ENCODE data around the gene FXYD1.

DNA sequence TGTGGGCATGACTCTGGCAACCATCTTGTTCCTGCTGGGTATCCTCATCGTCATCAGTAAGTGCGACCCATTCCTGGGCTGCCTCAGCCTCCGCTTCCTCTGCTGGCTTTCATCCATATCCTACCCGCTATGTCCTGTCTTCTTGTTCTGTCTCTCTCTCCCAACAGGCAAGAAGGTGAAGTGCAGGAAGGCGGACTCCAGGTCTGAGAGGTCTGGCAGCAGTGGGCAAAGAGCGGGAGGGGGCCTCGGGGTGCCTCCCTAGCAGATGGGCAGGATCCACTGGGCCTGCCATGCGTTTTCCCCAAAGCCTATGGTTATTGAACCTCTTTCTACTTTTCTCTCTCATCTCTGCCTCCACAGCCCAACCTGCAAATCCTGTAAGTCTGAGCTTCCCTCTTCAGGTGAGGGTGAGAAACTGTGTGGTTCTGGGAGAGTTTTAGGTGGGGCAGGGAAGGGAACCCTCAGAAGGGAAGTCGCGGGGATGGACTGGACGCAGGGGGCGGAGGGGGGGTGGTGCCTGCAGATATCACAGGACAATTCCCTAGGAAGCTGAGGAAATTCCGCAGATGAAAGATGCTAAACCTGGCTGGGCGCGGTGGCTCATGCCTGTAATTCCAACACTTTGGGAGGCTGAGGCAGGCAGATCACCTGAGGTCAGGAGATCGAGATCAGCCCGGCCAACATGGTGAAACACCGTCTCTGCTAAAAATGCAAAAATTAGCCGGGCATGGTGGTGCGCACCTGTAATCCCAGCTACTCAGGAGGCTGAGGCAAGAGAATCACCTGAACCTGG lies 12.8 kb downstream of the FXYD1 start:
- TF ChIP-seq EZH2 (IDR thresholded peaks at IDR 0.05; ENCODE audit: borderline replicate concordance, low read depth, low read length, severe bottlenecking): no peak
- TF ChIP-seq, protein P1, sequence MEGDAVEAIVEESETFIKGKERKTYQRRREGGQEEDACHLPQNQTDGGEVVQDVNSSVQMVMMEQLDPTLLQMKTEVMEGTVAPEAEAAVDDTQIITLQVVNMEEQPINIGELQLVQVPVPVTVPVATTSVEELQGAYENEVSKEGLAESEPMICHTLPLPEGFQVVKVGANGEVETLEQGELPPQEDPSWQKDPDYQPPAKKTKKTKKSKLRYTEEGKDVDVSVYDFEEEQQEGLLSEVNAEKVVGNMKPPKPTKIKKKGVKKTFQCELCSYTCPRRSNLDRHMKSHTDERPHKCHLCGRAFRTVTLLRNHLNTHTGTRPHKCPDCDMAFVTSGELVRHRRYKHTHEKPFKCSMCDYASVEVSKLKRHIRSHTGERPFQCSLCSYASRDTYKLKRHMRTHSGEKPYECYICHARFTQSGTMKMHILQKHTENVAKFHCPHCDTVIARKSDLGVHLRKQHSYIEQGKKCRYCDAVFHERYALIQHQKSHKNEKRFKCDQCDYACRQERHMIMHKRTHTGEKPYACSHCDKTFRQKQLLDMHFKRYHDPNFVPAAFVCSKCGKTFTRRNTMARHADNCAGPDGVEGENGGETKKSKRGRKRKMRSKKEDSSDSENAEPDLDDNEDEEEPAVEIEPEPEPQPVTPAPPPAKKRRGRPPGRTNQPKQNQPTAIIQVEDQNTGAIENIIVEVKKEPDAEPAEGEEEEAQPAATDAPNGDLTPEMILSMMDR (IDR thresholded peaks at IDR 0.05; ENCODE audit: borderline replicate concordance, extremely low read depth, low read length, poor library complexity, severe bottlenecking): no peak

Measured in DND-41 (cell line).